BE2C (cell line): ENCODE results near the gene NPFF.

ENCODE experiments used
- DNase-seq: peaks from one replicate; pipeline ENCODE4 v3.0.0-alpha.2; 2020
- H3K27me3 ChIP-seq: fragments of 250-450 bp; sonication (Bioruptor Pico); 2 replicates; pipeline ENCODE4 v1.5.1; 2020; ENCODE audit warnings: mild to moderate bottlenecking
- H3K36me3 ChIP-seq: fragments of 250-450 bp; sonication (Bioruptor Pico); 2 replicates; pipeline ENCODE4 v1.5.1; 2020; ENCODE audit warnings: mild to moderate bottlenecking
- H3K4me1 ChIP-seq: fragments of 250-450 bp; sonication (Bioruptor Pico); 2 replicates; pipeline ENCODE4 v1.5.1; 2020
- H3K4me3 ChIP-seq: 2 replicates; pipeline ENCODE4 v1.5.1; 2011; ENCODE audit warnings: low read depth, low read length
- H3K9me3 ChIP-seq: fragments of 250-450 bp; sonication (Bioruptor Pico); 2 replicates; pipeline ENCODE4 v1.5.1; 2020
- TF ChIP-seq, protein P1 (sequence below): IDR thresholded peaks from 2 replicates; pipeline ENCODE4 v1.5.1; 2012; ENCODE audit warnings: mild to moderate bottlenecking, low read depth, low read length

Gene NPFF

GRCh38 chr12:53461591-53461990, 45.7 kb downstream of the NPFF start:
- Histone ChIP-seq H3K4me3 (no peak overlapping the region), H3K9me3 (no peaks in the 10 kb centered on the region), H3K27me3 (0 out of 2 replicates have a peak, but pooled peaks cover 2% of the 10 kb centered on the region), H3K4me1 (peaks cover 9% of the 10 kb centered on the region), H3K36me3 (peaks cover 98% of the 10 kb centered on the region)
- DNase-seq, result no peak
- TF ChIP-seq, protein P1, sequence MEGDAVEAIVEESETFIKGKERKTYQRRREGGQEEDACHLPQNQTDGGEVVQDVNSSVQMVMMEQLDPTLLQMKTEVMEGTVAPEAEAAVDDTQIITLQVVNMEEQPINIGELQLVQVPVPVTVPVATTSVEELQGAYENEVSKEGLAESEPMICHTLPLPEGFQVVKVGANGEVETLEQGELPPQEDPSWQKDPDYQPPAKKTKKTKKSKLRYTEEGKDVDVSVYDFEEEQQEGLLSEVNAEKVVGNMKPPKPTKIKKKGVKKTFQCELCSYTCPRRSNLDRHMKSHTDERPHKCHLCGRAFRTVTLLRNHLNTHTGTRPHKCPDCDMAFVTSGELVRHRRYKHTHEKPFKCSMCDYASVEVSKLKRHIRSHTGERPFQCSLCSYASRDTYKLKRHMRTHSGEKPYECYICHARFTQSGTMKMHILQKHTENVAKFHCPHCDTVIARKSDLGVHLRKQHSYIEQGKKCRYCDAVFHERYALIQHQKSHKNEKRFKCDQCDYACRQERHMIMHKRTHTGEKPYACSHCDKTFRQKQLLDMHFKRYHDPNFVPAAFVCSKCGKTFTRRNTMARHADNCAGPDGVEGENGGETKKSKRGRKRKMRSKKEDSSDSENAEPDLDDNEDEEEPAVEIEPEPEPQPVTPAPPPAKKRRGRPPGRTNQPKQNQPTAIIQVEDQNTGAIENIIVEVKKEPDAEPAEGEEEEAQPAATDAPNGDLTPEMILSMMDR, result no peak

DNA sequence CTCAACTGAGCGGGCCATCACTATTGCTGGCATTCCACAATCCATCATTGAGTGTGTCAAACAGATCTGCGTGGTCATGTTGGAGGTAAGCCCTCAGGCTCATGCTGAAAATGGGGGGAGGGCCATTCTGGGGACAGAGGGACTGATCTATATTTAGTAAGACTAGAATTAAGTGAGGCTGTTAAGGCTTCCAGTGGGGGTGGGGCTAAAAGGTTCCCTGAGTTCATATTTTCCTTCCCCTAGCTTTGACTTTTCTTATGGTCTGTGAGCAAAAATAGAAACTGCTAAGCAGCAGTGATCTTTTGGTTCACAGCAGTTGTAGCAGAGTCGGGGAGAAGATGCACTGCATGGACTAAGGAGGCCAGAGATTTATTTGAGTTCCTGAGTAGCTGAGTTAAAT, 46.2 kb downstream of the NPFF start:
- H3K27me3 ChIP-seq, result 0 out of 2 replicates have a peak, but pooled peaks cover 2% of the 10 kb centered on the region
- peaks cover 98% of the 10 kb centered on the region for H3K36me3 ChIP-seq
- TF ChIP-seq, protein P1, result no peak
- peaks cover 15% of the 10 kb centered on the region for H3K4me1 ChIP-seq
- DNase-seq, result no peak
- no peaks in the 10 kb centered on the region for H3K9me3 ChIP-seq
- H3K4me3 ChIP-seq, result no peak overlapping the region

DNA sequence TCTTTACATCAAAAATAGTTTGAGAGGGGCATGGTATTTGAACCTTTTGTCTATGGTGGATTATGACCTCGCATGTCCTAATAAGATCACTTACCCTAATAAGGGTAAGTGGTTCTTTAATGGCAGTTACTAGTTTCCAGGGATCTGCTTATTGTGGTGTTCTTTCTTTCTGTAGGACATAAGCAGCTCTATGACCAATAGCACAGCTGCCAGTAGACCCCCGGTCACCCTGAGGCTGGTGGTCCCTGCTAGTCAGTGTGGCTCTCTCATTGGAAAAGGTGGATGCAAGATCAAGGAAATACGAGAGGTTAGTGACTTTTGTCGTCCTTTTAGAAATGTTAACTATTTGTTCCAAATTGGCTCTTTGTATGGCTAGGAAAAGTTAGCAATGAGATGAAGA, 48.2 kb downstream of the NPFF start:
- Histone ChIP-seq H3K36me3 (peaks cover 99% of the 10 kb centered on the region), H3K9me3 (no peaks in the 10 kb centered on the region), H3K27me3 (peaks cover 2% of the 10 kb centered on the region; the same call in 1 of the 2 replicates), H3K4me1 (peaks cover 31% of the 10 kb centered on the region), H3K4me3 (no peak overlapping the region)
- TF ChIP-seq, protein P1, result no peak
- no peak for DNase-seq
